K562 (cell line): ENCODE measurements around the gene RSPH1. TPM values are rescaled to one million over a fixed set of nuclear protein-coding genes. Genes with fewer than 3 reads are reported as not detected.
A peak's percentile ranks its signal among the peaks of the same experiment; 100 is the strongest.

Experiments used
- AFF1 ChIP-seq, 2 experiments: fragments of 450-650 bp; IDR thresholded peaks; 2 replicates each; pipeline ENCODE4 v1.6.1; 2018; ENCODE audit warnings: mild to moderate bottlenecking in 2 of 2, low read depth in 1 of 2; ENCODE audit not compliant: partially characterized antibody in 2 of 2
- ARID2 ChIP-seq: fragments of 450-650 bp; IDR thresholded peaks from 2 replicates; pipeline ENCODE4 v1.6.1; 2017; ENCODE audit warnings: antibody characterized with exemption, mild to moderate bottlenecking
- ATF7 ChIP-seq: fragments of 450-650 bp; IDR thresholded peaks from 2 replicates; pipeline ENCODE4 v1.7.1; 2014; ENCODE audit warnings: mild to moderate bottlenecking, moderate library complexity
- C11orf30 ChIP-seq: fragments of 450-650 bp; IDR thresholded peaks from 2 replicates; pipeline ENCODE4 v1.6.1; 2016; ENCODE audit warnings: low read depth, mild to moderate bottlenecking
- CTBP1 ChIP-seq: fragments of 450-650 bp; IDR thresholded peaks from 2 replicates; pipeline ENCODE4 v1.6.1; 2016; ENCODE audit warnings: borderline replicate concordance
- DACH1 ChIP-seq: fragments of 450-650 bp; IDR thresholded peaks from 2 replicates; pipeline ENCODE4 v1.6.1; 2018; ENCODE audit not compliant: partially characterized antibody
- FOXJ3 ChIP-seq: sonication (generic); formaldehyde crosslinking; IDR thresholded peaks from 2 replicates; pipeline ENCODE4 v1.4.0; 2020; ENCODE audit warnings: mild to moderate bottlenecking, missing genetic modification reagents
- FOXK2 ChIP-seq, 2 experiments: fragments of 450-650 bp; IDR thresholded peaks in 1 of 2; conservative IDR thresholded peaks in 1 of 2; 2 replicates each; pipeline ENCODE4 v1.6.1; 2016; ENCODE audit warnings: low read depth in 2 of 2, mild to moderate bottlenecking in 1 of 2
- FOXP1 ChIP-seq: sonication (generic); formaldehyde crosslinking; IDR thresholded peaks from 2 replicates; pipeline ENCODE4 v1.8.0; 2022; ENCODE audit warnings: mild to moderate bottlenecking, missing genetic modification reagents
- JUN ChIP-seq, 2 experiments: sonication (generic) in 1 of 2; formaldehyde crosslinking in 1 of 2; IDR thresholded peaks; 2 replicates each; pipeline versions ENCODE4 v1.6.1 to v1.8.0; 2012 to 2022; ENCODE audit warnings: borderline replicate concordance in 2 of 2, mild to moderate bottlenecking in 2 of 2, improper control_type of control experiment in 1 of 2, low read depth in 1 of 2, low read length in 1 of 2, missing genetic modification reagents in 1 of 2
- KDM4B ChIP-seq, 2 experiments: fragments of 450-650 bp in 1 of 2; sonication (generic) in 1 of 2; IDR thresholded peaks; 2 replicates each; pipeline ENCODE4 v1.6.1; 2016 to 2017; ENCODE audit warnings: borderline replicate concordance in 2 of 2, antibody characterized with exemption in 1 of 2, low read depth in 1 of 2, mild to moderate bottlenecking in 1 of 2
- KLF1 ChIP-seq: fragments of 450-650 bp; IDR thresholded peaks from 2 replicates; pipeline ENCODE4 v1.6.1; 2016; ENCODE audit warnings: missing genetic modification characterization, missing compliant biosample characterization
- MLLT1 ChIP-seq, 2 experiments: fragments of 450-650 bp; IDR thresholded peaks; 2 replicates each; pipeline ENCODE4 v1.6.1; 2016
- NFIX ChIP-seq: fragments of 250-450 bp; sonication (Bioruptor Pico); IDR thresholded peaks from 2 replicates; pipeline ENCODE4 v1.4.0; 2020; ENCODE audit warnings: low read depth, mild to moderate bottlenecking, moderate library complexity
- POLR2G ChIP-seq: fragments of 200-400 bp; formaldehyde crosslinking; IDR thresholded peaks from 2 replicates; pipeline ENCODE4 v1.6.1; 2017; ENCODE audit warnings: low read depth, mild to moderate bottlenecking, antibody characterized with exemption, low read length, moderate library complexity
- RAD51 ChIP-seq: fragments of 450-650 bp; IDR thresholded peaks from 2 replicates; pipeline ENCODE4 v1.7.1; 2016; ENCODE audit warnings: low read depth, mild to moderate bottlenecking, borderline replicate concordance
- RUNX1 ChIP-seq: sonication (generic); IDR thresholded peaks from 2 replicates; pipeline ENCODE4 v1.6.1; 2016; ENCODE audit warnings: antibody characterized with exemption, low read depth
- SIN3A ChIP-seq, 2 experiments: fragments of 150-350 bp in 1 of 2; IDR thresholded peaks; 2 replicates each; pipeline ENCODE4 v1.6.1; 2011 to 2016; ENCODE audit warnings: borderline replicate concordance in 2 of 2, low read depth in 2 of 2, low read length in 2 of 2, mild to moderate bottlenecking in 2 of 2, moderate library complexity in 2 of 2; ENCODE audit not compliant: control insufficient read depth in 1 of 2
- TOE1 ChIP-seq, 2 experiments: fragments of 450-650 bp in 1 of 2; sonication (generic) in 1 of 2; formaldehyde crosslinking in 1 of 2; IDR thresholded peaks; 2 replicates each; pipeline versions ENCODE4 v1.7.1 to v1.8.0; 2016 to 2022; ENCODE audit warnings: borderline replicate concordance in 2 of 2, mild to moderate bottlenecking in 2 of 2, antibody characterized with exemption in 1 of 2, inconsistent platforms in 1 of 2, low read depth in 1 of 2, missing genetic modification reagents in 1 of 2, moderate library complexity in 1 of 2
- ZNF586 ChIP-seq: fragments of 450-650 bp; formaldehyde crosslinking; conservative IDR thresholded peaks from 2 replicates; pipeline ENCODE4 v1.4.0; 2020; ENCODE audit warnings: mild to moderate bottlenecking, moderate library complexity
- ZNF79 ChIP-seq: fragments of 250-450 bp; sonication (Bioruptor Pico); IDR thresholded peaks from 2 replicates; pipeline ENCODE4 v1.4.0; 2020; ENCODE audit warnings: low read depth, mild to moderate bottlenecking, moderate library complexity
- polyA plus RNA-seq, 8 experiments: library from polyadenylated mRNA; depleted of rRNA in 4 of 8; stranded (reverse) in 5 of 8; unstranded in 3 of 8; fragments of >200 nt; fragmentation: Nextera tagmentation in 2 of 8; fragmentation: Illumina TruSeq in 1 of 8; extraction: Ambion mirVana in 2 of 8; extraction: Trizol in 1 of 8; gene quantifications; 2 replicates each; pipeline versions ENCODE4 v1.2.1 to v1.2.3, GENCODE V29; 2011 to 2014; ENCODE audit warnings: inconsistent platforms in 1 of 8, missing spikeins in 1 of 8
- total RNA-seq, 7 experiments: library from RNA; depleted of rRNA in 6 of 7; stranded (reverse); fragments of >200 nt in 6 of 7; fragmentation: Illumina TruSeq in 2 of 7; extraction: Trizol in 2 of 7; gene quantifications; 2 replicates each; pipeline versions ENCODE4 v1.2.1 to v1.2.3, GENCODE V29; 2011 to 2021; ENCODE audit warnings: low replicate concordance in 1 of 7
- TF ChIP-seq, protein P1 (sequence below): fragments of 250-450 bp; sonication (Bioruptor Pico); IDR thresholded peaks from 2 replicates; pipeline ENCODE4 v1.9.0; 2021; ENCODE audit warnings: mild to moderate bottlenecking

The RSPH1 gene
- total and polyA plus RNA-seq, 9 of the 15 experiments (the other 6 are each of a cell fraction or from before 2014, with no cell fraction given), result 0.17 TPM; not detected in 8

DNA sequence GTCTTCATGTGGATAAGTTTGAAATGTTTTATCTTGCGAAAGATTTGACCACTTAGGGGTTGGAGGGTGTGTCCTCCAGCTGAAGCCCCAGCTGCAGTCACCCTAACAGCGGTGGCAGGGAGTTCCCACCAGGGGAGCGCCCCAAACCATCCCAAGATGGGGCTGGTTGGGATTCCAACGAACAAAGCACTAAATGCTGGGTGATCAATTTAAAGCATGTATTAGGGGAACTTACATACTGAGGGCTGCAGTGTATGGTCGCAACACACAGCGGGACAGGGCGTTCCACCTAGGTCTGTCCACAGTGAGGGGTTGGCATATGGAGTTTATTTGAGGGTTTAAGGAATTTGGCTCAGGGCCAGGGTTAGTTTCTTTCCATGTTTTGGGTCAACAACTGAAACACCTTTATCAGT lies 43.9 kb upstream of the RSPH1 start (continued):
- TF ChIP-seq AFF1 (IDR thresholded peaks at IDR 0.05; ENCODE audit: low read depth in 1 of 2, partially characterized antibody in 2 of 2), result peak in 1 of 2 experiments; percentile 50
- peak; percentile 57 for TF ChIP-seq ATF7
- no peak for TF ChIP-seq FOXJ3 (CRISPR knock-in tag)
- TF ChIP-seq FOXK2 (conservative IDR thresholded peaks at IDR 0.05 in 1 of 2, IDR thresholded peaks at IDR 0.05 in 1 of 2; ENCODE audit: low read depth in 2 of 2), result peak; percentile 9 to 32; a peak in 1 of 4 replicates
- no peak for TF ChIP-seq RUNX1
- TF ChIP-seq, protein P1, sequence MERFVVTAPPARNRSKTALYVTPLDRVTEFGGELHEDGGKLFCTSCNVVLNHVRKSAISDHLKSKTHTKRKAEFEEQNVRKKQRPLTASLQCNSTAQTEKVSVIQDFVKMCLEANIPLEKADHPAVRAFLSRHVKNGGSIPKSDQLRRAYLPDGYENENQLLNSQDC, result 0 out of 2 replicates have a peak, but pooled peaks have one; percentile 29
- peak; percentile 64; the same call in 1 of the 2 replicates for TF ChIP-seq CTBP1
- TF ChIP-seq NFIX (CRISPR knock-in tag), result peak; percentile 69; the same call in 1 of the 2 replicates
- no peak for TF ChIP-seq KDM4B (IDR thresholded peaks at IDR 0.05; ENCODE audit: borderline replicate concordance in 2 of 2, low read depth in 1 of 2)
- 0 out of 2 replicates have a peak, but pooled peaks have one; percentile 26 for TF ChIP-seq RAD51
- 0 out of 2 replicates have a peak, but pooled peaks have one; percentile 6 for TF ChIP-seq KLF1 (tag)
- no peak for TF ChIP-seq POLR2G
- TF ChIP-seq ARID2, result peak; percentile 73
- peak; percentile 95 for TF ChIP-seq C11orf30
- peak; percentile 32; the same call in 1 of the 2 replicates for TF ChIP-seq TOE1 (IDR thresholded peaks at IDR 0.05; ENCODE audit: borderline replicate concordance)
- TF ChIP-seq TOE1 (CRISPR knock-in tag; IDR thresholded peaks at IDR 0.05; ENCODE audit: borderline replicate concordance, low read depth), result no peak
- no peak for TF ChIP-seq ZNF79 (CRISPR knock-in tag)
- TF ChIP-seq ZNF586 (CRISPR knock-in tag), result no peak
- peak; percentile 60 for TF ChIP-seq DACH1
- no peak for TF ChIP-seq JUN (IDR thresholded peaks at IDR 0.05; ENCODE audit: borderline replicate concordance, low read depth, low read length)
- no peak for TF ChIP-seq JUN (CRISPR knock-in tag; IDR thresholded peaks at IDR 0.05; ENCODE audit: borderline replicate concordance)
- TF ChIP-seq FOXP1, result no peak
- 0 out of 4 replicates have a peak, but pooled peaks of 1 of the 2 experiments have one; percentile 15 for TF ChIP-seq MLLT1 (IDR thresholded peaks at IDR 0.05)
- peak in 1 of 2 experiments; percentile 81; a peak in 2 of 4 replicates for TF ChIP-seq SIN3A (IDR thresholded peaks at IDR 0.05; ENCODE audit: borderline replicate concordance in 2 of 2, control insufficient read depth in 1 of 2, low read depth in 2 of 2, low read length in 2 of 2)
